ENCODE data around the gene DAGLA. TPM values are rescaled to one million over a fixed set of nuclear protein-coding genes. Genes with fewer than 3 reads are reported as not detected.
A peak's percentile ranks its signal among the peaks of the same experiment; 100 is the strongest.

DAGLA gene
- total RNA-seq, 3 donors from 2014 or later, result 7.2 to 12.0 (median 11.9) TPM

- intact Hi-C loops (cut with DNase I, micrococcal nuclease), result loop anchor here in 1 of 2 donors (10.0 kb wide), 1 partner anchor 162 kb away; no protein-coding TSS in a partner anchor
- Histone ChIP-seq H3K9me3 (no peaks in the 10 kb centered on the region), H3K4me1 (ENCODE audit: low read depth) (peaks cover 4% of the 10 kb centered on the region), H3K4me3 (no peak overlapping the region), H3K36me3 (ENCODE audit: low read depth) (no peaks in the 10 kb centered on the region)
- DNase-seq (no peak), ATAC-seq (no peak)
- TF ChIP-seq CTCF (IDR thresholded peaks at IDR 0.05), result no peak
Measured at GRCh38 chr11:61636676-61637075, 43.5 kb upstream of the DAGLA start.

- no peak for ATAC-seq
- no peak for DNase-seq
- no peak for TF ChIP-seq CTCF (IDR thresholded peaks at IDR 0.05)
- H3K4me3 ChIP-seq, result no peak overlapping the region
- H3K9me3 ChIP-seq, result no peaks in the 10 kb centered on the region
- intact Hi-C loops (cut with DNase I, micrococcal nuclease), result loop anchor here in 1 of 2 donors (10.0 kb wide), 1 partner anchor 162 kb away; no protein-coding TSS in a partner anchor
- peaks cover 4% of the 10 kb centered on the region for H3K4me1 ChIP-seq (ENCODE audit: low read depth)
- no peaks in the 10 kb centered on the region for H3K36me3 ChIP-seq (ENCODE audit: low read depth)
Measured at GRCh38 chr11:61637277-61637676, 42.9 kb upstream of the DAGLA start.

GRCh38 chr11:61639816-61640443, 40.3 kb upstream of the DAGLA start:
- Histone ChIP-seq H3K4me1 (ENCODE audit: low read depth) (peaks cover 14% of the 10 kb centered on the region), H3K9me3 (no peaks in the 10 kb centered on the region), H3K4me3 (no peak overlapping the region), H3K36me3 (ENCODE audit: low read depth) (no peaks in the 10 kb centered on the region)
- intact Hi-C loops (cut with DNase I, micrococcal nuclease), result loop anchor here (5.0 to 10.0 kb wide), 2 partner anchors 43 to 165 kb away; no protein-coding TSS in a partner anchor
- no peak for ATAC-seq
- no peak for DNase-seq
- TF ChIP-seq CTCF (IDR thresholded peaks at IDR 0.05), result no peak

GRCh38 chr11:61642162-61642561, 38.0 kb upstream of the DAGLA start:
- ATAC-seq (peak; percentile 81), DNase-seq (peak in 2 of 3 donors; percentile 59 to 67)
- intact Hi-C loops (cut with DNase I, micrococcal nuclease), result loop anchor here in 1 of 2 donors (5.0 kb wide), 1 partner anchor 45 kb away; no protein-coding TSS in a partner anchor
- Histone ChIP-seq H3K4me1 (ENCODE audit: low read depth) (peaks cover 14% of the 10 kb centered on the region), H3K9me3 (no peaks in the 10 kb centered on the region), H3K36me3 (ENCODE audit: low read depth) (no peaks in the 10 kb centered on the region), H3K4me3 (no peak overlapping the region)
- TF ChIP-seq CTCF (IDR thresholded peaks at IDR 0.05), result no peak

GRCh38 chr11:61645179-61645868, 34.9 kb upstream of the DAGLA start:
- no peak for DNase-seq
- intact Hi-C loops (cut with DNase I, micrococcal nuclease), result no loop called here
- no peak for TF ChIP-seq CTCF (IDR thresholded peaks at IDR 0.05)
- no peaks in the 10 kb centered on the region for H3K36me3 ChIP-seq (ENCODE audit: low read depth)
- ATAC-seq, result no peak
- no peaks in the 10 kb centered on the region for H3K9me3 ChIP-seq
- peaks cover 20% of the 10 kb centered on the region for H3K4me1 ChIP-seq (ENCODE audit: low read depth)
- H3K4me3 ChIP-seq, result no peak overlapping the region
